B cell (primary cell): ENCODE data around the gene TBR1. TPM values are rescaled to one million over a fixed set of nuclear protein-coding genes. Genes with fewer than 3 reads are reported as not detected.

ENCODE experiments used
- ATAC-seq: fragments of 200-7000 bp; cut with Tn5 transposase; one replicate; pipeline ENCODE4 v1.10.0; 2021; ENCODE audit warnings: low read depth, mild to moderate bottlenecking, moderate number of reproducible peaks, moderate library complexity
- CTCF ChIA-PET: fragments of 350-600 bp; sonication (Branson Sonifier 250); formaldehyde crosslinking; loops from one replicate; lab custom pipeline; 2021; ENCODE audit warnings: antibody characterized with exemption, inconsistent platforms; lab: Charles Lee
- POLR2A ChIA-PET: fragments of 350-600 bp; sonication (Branson Sonifier 250); formaldehyde crosslinking; loops from one replicate; lab custom pipeline; 2021; ENCODE audit warnings: antibody characterized with exemption; lab: Charles Lee
- DNase-seq: peaks from one replicate; pipeline ENCODE4 v3.0.0; 2013
- H2AFZ ChIP-seq: 2 replicates; pipeline ENCODE4 v1.6.1; 2012; ENCODE audit warnings: mild to moderate bottlenecking, low read depth, low read length; ENCODE audit not compliant: insufficient read depth, poor library complexity, severe bottlenecking
- H3K27ac ChIP-seq, 2 donors: 1 replicate in 1 of 2; 2 replicates in 1 of 2; pipeline ENCODE4 v1.5.1; 2012 to 2013; ENCODE audit warnings: low read length in 2 of 2, mild to moderate bottlenecking in 2 of 2, moderate library complexity in 1 of 2
- H3K27me3 ChIP-seq, 4 experiments: fragments of 200-600 bp in 1 of 4; sonication (generic) in 1 of 4; replicated peaks in 1 of 4; 1 replicate in 2 of 4; 2 replicates in 2 of 4; pipeline versions ENCODE4 v1.6.1 to v1.7.0; 2013 to 2016; ENCODE audit warnings: low read length in 3 of 4, mild to moderate bottlenecking in 2 of 4, mixed read lengths in 1 of 4, moderate library complexity in 1 of 4; ENCODE audit not compliant: insufficient read depth in 4 of 4, control insufficient read depth in 3 of 4; ENCODE audit errors: control extremely low read depth in 1 of 4
- H3K36me3 ChIP-seq, 2 experiments: replicated peaks in 1 of 2; 1 replicate in 1 of 2; 2 replicates in 1 of 2; pipeline versions ENCODE4 v1.6.1 to v1.7.1; 2013; ENCODE audit warnings: low read length in 1 of 2; ENCODE audit not compliant: insufficient read depth in 2 of 2, control insufficient read depth in 1 of 2; ENCODE audit errors: control extremely low read depth in 1 of 2, extremely low read depth in 1 of 2
- H3K4me1 ChIP-seq, 2 donors: fragments of 200-600 bp in 1 of 2; sonication (generic) in 1 of 2; 1 replicate in 1 of 2; 2 replicates in 1 of 2; pipeline versions ENCODE4 v1.5.1 to v1.6.1; 2013 to 2017; ENCODE audit warnings: low read length in 2 of 2; ENCODE audit not compliant: control insufficient read depth in 2 of 2, insufficient read depth in 2 of 2
- H3K4me2 ChIP-seq: replicated peaks from 2 replicates; pipeline ENCODE3; 2012; ENCODE audit warnings: mild to moderate bottlenecking, low read depth, low read length; ENCODE audit not compliant: poor library complexity, severe bottlenecking
- H3K4me3 ChIP-seq, 5 experiments: fragments of 200-600 bp in 1 of 5; sonication (generic) in 1 of 5; 1 replicate in 3 of 5; 2 replicates in 2 of 5; pipeline versions ENCODE4 v1.5.1 to v1.7.0; 2011 to 2016; ENCODE audit warnings: low read length in 4 of 5, mild to moderate bottlenecking in 4 of 5, low read depth in 2 of 5, control low read depth in 1 of 5, moderate library complexity in 1 of 5; ENCODE audit not compliant: insufficient read depth in 1 of 5; ENCODE audit errors: control extremely low read depth in 1 of 5, extremely low read depth in 1 of 5
- H3K79me2 ChIP-seq: fragments of 200-600 bp; sonication (generic); one replicate; pipeline ENCODE4 v1.6.0; 2016; ENCODE audit warnings: low read length; ENCODE audit not compliant: control insufficient read depth, insufficient read depth
- H3K9ac ChIP-seq: fragments of 200-600 bp; sonication (generic); 2 replicates; pipeline ENCODE4 v1.6.1; 2017; ENCODE audit warnings: mild to moderate bottlenecking, low read length, moderate library complexity
- H3K9me3 ChIP-seq, 3 donors: one replicate each; pipeline versions ENCODE4 v1.6.1 to v1.7.1; 2013; ENCODE audit warnings: low read length in 2 of 3; ENCODE audit not compliant: control insufficient read depth in 2 of 3, insufficient read depth in 1 of 3; ENCODE audit errors: control extremely low read depth in 1 of 3
- H4K20me1 ChIP-seq: 2 replicates; pipeline ENCODE4 v1.6.0; 2012; ENCODE audit warnings: mild to moderate bottlenecking, low read length; ENCODE audit not compliant: insufficient read depth, control insufficient read depth, poor library complexity, severe bottlenecking
- H3K27ac Mint-ChIP-seq: one replicate; pipeline ENCODE4 v1.8.0; 2021; ENCODE audit warnings: mixed read lengths
- H3K27me3 Mint-ChIP-seq: one replicate; pipeline ENCODE4 v1.8.0; 2021; ENCODE audit warnings: mixed read lengths
- H3K4me1 Mint-ChIP-seq: one replicate; pipeline ENCODE4 v1.8.0; 2021; ENCODE audit warnings: mixed read lengths
- H3K4me3 Mint-ChIP-seq: one replicate; pipeline ENCODE4 v1.8.0; 2021; ENCODE audit warnings: mixed read lengths
- H3K9me3 Mint-ChIP-seq: one replicate; pipeline ENCODE4 v1.8.0; 2022; ENCODE audit warnings: mixed read lengths; ENCODE audit not compliant: insufficient read depth
- CTCF ChIP-seq: fragments of 200-600 bp; IDR thresholded peaks from one replicate; pipeline ENCODE4 v1.8.0; 2022; ENCODE audit warnings: antibody characterized with exemption, mild to moderate bottlenecking
- EZH2 ChIP-seq: IDR thresholded peaks from 2 replicates; pipeline ENCODE4 v1.6.1; 2012; ENCODE audit warnings: borderline replicate concordance, low read depth, mild to moderate bottlenecking, moderate library complexity, low read length; ENCODE audit not compliant: insufficient read depth, poor library complexity, severe bottlenecking
- WGBS: methylation state at CpG from one replicate; pipeline ENCODE4 v1.1.5; 2013; ENCODE audit warnings: missing lambda C conversion rate; ENCODE audit not compliant: insufficient coverage; 5-methylcytosine and 5-hydroxymethylcytosine counted together
- intact Hi-C: fragments of 100-400 bp; cut with micrococcal nuclease; formaldehyde crosslinking; loops from one replicate; pipeline ENCODE4 v1.10.0; 2022
- polyA plus RNA-seq: library from polyadenylated mRNA; depleted of rRNA; stranded (reverse); fragments of >200 nt; gene quantifications from 2 replicates; pipeline ENCODE4 v1.2.3, GENCODE V29; 2012
- total RNA-seq, 2 donors: library from RNA; stranded (reverse); fragments of 120-200 nt in 1 of 2; gene quantifications; 1 replicate in 1 of 2; 2 replicates in 1 of 2; pipeline versions ENCODE4 v1.2.3 to v1.2.4, GENCODE V29; 2013 to 2022

Gene TBR1
- total and polyA plus RNA-seq, 2 donors (not counting 1 experiment from before 2014, with no cell fraction given) = not detected

GRCh38 chr2:161425728-161426454, 9.8 kb downstream of the TBR1 start:
- H3K9me3 Mint-ChIP-seq = peaks cover 3% of the 10 kb centered on the region
- no peak for ATAC-seq
- peak overlapping the region; percentile 10 for H3K27ac Mint-ChIP-seq
- Histone ChIP-seq H3K9me3 (peaks cover 3 to 35% (median 10%) of the 10 kb centered on the region in 3 donors), H3K27ac (no peak overlapping the region), H3K9ac (no peak overlapping the region), H3K4me2 (no peak overlapping the region), H3K27me3 (peaks cover 2 to 87% (median 67%) of the 10 kb centered on the region in 4 experiments), H3K36me3 (no peaks in the 10 kb centered on the region), H2AFZ (no peak overlapping the region), H3K4me1 (peaks cover 20 to 51% of the 10 kb centered on the region in 2 donors), H4K20me1 (no peaks in the 10 kb centered on the region), H3K79me2 (no peaks in the 10 kb centered on the region), H3K4me3 (no peak overlapping the region)
- no peak overlapping the region for H3K4me3 Mint-ChIP-seq
- 33% methylated on average over 9 of the region's 17 CpGs for WGBS
- intact Hi-C loops = no loop called here
- H3K4me1 Mint-ChIP-seq = peaks cover 26% of the 10 kb centered on the region
- ChIA-PET CTCF (no interaction called here), POLR2A (interaction anchor here (0.6 kb wide), 1 partner anchor 15 kb away, joined by 3 read pairs; no protein-coding TSS in a partner anchor)
- H3K27me3 Mint-ChIP-seq = peaks cover 76% of the 10 kb centered on the region
- TF ChIP-seq CTCF (no peak), EZH2 (no peak)
- DNase-seq = peak; percentile 12

- Mint-ChIP-seq H3K9me3 (peaks cover 2% of the 10 kb centered on the region), H3K4me3 (peak overlapping the region; percentile 62), H3K4me1 (peaks cover 25% of the 10 kb centered on the region), H3K27me3 (peaks cover 73% of the 10 kb centered on the region), H3K27ac (peak overlapping the region; percentile 10)
- H3K27me3 ChIP-seq = peaks cover 2 to 81% (median 62%) of the 10 kb centered on the region in 4 experiments
- TF ChIP-seq CTCF = no peak
- no peak for TF ChIP-seq EZH2
- no peaks in the 10 kb centered on the region for H3K36me3 ChIP-seq
- H3K9me3 ChIP-seq = peaks cover 1 to 35% (median 10%) of the 10 kb centered on the region in 3 donors
- POLR2A ChIA-PET = no interaction called here
- 16% methylated on average over 11 of the region's 13 CpGs for WGBS
- H3K27ac ChIP-seq = no peak overlapping the region
- no peak overlapping the region for H3K9ac ChIP-seq
- no peaks in the 10 kb centered on the region for H3K79me2 ChIP-seq
- DNase-seq = peak; percentile 40
- peak overlapping the region in 1 of 5 experiments; percentile 36 for H3K4me3 ChIP-seq
- intact Hi-C loops = no loop called here
- peak overlapping the region; percentile 23 for H2AFZ ChIP-seq
- H3K4me1 ChIP-seq = peaks cover 20 to 51% of the 10 kb centered on the region in 2 donors
- H3K4me2 ChIP-seq = peak overlapping the region; percentile 54
- no peak for ATAC-seq
- H4K20me1 ChIP-seq = no peaks in the 10 kb centered on the region
- CTCF ChIA-PET = no interaction called here
These were observed 10.4 kb downstream of the TBR1 start for GRCh38 chr2:161426455-161426921.
